OCI-M2 (cell line): ENCODE results near the gene CCDC27.
"Not testable (repeated sequence)": the region's sequence is repeated elsewhere in the genome, so short reads cannot be mapped to it uniquely, and the experiment has no call there.

Source experiments
- DNase-seq: peaks from one replicate; lab custom pipeline; 2025; ENCODE audit not compliant: unreplicated experiment; lab: John Stamatoyannopoulos, UW

The CCDC27 gene

DNA sequence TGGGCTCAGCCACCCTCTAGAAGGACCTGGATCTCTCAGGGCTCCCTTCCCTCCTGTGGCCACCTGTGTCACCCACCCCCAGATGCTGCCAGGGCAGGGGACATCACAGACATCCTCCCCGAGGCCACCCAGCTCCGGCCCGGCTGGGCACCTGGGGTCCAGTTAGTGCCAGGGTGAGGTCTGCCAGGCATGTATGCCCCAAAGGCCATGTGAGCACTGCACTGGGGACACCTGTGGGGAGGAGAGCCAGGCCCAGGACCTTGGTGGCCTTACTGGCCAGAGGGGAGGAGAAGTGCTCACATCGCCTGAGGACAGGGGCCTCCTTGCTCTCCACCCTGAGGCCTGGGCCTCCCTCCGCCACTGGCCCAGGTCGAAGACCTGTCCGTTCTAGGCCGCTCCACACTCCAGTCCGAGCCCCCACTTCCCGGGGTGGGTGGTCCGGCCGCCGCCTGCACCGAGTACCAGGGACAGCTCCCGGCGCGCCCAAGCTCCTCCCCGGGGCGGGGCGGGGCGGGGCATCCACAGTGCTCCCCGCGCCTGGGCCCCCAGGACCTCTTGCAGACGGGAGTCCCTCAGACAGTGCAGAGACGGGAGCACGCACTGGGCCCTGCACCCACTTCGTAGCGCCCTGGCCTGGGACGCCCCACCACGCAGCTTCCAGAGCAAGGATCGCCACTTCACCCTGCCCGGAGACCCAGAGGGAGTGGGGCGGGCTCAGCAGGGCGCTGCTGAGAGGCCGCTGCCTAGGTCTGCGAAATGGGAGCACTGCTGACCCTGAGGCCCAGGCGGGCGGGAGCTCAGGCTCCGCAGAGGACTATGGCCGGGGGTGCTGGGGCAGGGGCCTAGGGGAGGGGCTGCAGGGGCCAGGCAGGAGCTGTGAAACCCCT is 34.3 kb upstream of the CCDC27 start:
- no peak for DNase-seq

DNA sequence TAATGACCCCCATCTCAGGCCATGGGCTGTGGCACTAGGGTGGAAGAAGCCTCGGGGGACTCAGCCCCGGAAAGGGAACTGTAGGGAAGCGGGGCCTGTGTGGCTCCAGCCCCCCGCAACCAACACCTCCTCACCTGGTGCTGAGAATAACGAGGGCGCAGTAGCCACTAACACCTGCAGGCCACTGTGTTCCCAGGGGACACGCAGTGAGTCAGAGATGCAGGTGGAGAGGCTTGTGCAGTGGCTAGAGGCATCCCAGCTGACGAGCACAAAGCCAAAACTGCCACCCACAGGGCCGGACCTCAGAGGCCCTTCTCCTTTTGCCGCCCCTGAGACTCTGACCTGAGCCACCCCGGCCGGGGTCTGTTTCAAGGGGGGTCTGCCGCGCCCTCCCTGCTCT is 33.5 kb upstream of the CCDC27 start:
- no peak for DNase-seq

DNA sequence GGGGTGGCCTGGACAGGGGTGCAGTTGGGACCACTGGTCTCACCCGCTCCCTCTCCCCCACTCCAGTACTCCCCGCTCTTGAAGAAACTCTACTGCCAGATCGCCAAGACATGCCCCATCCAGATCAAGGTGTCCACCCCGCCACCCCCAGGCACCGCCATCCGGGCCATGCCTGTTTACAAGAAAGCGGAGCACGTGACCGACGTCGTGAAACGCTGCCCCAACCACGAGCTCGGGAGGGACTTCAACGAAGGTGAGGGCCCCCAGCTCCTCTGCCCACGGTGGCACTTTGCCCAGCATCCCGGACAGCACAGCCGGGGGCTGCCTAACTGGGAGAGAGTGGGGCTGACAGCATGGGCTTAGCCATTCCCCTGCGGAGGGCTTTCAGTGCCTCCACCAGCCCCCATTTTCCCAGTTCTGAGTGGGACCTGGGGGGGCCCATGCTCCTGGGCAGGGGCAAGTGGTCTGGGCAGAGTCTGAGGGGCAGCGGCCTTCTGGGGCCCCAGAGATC is 30.2 kb upstream of the CCDC27 start:
- no peak for DNase-seq

DNA sequence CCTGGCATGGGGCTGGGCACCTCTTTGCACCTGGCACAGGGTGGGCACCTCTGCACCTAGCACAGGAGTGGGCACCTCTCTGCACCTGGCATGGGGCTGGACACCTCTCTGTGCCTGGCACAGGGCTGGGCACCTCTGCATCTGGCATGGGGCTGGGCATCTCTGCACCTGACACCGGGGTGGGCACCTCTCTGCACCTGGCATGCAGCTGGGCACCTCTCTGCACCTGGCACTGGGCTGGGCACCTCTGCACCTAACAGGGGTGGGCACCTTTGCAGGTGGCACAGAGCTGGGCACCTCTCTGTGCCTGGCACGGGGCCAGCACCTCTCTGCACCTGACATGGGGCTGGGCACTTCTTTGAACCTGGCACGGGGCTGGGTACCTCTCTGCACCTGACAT is 29.4 kb upstream of the CCDC27 start:
- no peak for DNase-seq

DNA sequence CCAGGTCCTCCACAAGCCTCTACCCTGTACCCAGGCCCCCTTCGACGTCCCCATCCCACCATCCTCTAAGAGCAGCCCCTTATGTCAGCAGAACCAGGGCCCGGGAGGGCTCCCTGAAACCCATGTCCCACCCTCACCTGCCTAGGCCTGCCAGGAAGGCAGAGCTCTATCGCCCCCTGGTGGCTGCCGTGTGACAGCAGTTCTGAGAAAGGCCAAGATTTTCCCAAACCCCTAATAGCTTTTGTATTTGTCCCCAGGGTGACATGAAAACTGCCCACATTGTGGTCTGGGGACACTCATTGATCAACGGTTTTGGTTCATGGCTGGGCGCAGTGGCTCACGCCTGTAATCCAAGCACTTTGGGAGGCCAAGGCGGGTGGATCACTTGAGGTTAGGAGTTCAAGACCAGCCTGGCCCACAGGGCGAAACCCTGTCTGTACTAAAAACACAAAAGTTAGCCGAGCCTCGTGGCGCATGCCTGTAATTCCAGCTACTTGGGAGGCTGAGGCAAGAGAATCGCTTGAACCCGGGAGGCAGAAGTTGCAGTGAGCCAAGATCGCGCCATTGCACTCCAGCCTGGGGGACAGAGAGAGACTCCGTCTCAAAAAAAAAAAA is 27.7 kb upstream of the CCDC27 start:
- not testable (repeated sequence) for DNase-seq

DNA sequence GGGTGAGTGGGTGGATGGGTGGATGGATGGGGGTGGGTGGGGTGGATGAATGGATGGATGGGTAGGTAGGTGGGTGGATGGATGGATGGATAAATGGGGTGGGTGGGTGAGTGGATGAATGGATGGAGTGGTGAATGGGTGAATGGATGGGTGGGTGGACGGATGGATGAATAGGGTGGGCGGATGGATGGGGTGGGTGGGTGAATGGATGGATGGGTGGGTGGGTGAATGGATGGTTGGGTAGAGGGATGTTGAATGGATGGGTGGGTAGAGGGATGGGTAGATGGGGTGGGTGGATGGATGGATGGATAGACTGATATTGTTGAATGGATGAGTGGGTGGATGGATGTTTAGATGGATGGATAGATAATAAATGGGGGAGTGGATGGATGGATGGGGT is 26.9 kb upstream of the CCDC27 start:
- no peak for DNase-seq

DNA sequence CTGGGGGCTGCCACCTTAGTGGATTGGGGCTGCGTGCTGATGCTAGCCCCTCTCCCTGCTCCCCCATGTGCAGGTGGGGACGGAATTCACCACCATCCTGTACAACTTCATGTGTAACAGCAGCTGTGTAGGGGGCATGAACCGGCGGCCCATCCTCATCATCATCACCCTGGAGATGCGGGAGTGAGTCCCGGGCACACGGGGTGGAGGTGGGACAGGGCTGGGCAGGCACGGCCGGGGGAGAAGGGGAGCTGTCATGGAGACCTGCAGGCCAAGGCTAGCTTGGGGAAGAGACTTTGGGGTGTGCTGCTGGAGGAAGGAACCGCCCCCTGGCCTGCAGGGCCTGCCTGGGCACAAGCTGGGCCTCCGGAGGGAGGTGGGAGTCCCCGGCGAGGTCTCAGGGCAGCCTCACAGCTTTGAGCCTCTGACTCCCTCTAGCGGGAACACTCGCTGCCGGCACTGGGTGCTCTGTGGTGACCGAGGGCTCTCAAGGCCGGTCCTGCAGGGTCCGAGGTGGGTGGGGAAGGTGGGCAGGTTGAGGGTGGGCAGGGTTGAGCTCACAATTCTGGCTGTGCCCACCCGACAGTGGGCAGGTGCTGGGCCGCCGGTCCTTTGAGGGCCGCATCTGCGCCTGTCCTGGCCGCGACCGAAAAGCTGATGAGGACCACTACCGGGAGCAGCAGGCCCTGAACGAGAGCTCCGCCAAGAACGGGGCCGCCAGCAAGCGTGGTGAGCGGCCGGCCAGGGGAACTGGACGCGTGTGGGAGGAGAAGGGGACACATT is 25.0 kb upstream of the CCDC27 start:
- DNase-seq: no peak

DNA sequence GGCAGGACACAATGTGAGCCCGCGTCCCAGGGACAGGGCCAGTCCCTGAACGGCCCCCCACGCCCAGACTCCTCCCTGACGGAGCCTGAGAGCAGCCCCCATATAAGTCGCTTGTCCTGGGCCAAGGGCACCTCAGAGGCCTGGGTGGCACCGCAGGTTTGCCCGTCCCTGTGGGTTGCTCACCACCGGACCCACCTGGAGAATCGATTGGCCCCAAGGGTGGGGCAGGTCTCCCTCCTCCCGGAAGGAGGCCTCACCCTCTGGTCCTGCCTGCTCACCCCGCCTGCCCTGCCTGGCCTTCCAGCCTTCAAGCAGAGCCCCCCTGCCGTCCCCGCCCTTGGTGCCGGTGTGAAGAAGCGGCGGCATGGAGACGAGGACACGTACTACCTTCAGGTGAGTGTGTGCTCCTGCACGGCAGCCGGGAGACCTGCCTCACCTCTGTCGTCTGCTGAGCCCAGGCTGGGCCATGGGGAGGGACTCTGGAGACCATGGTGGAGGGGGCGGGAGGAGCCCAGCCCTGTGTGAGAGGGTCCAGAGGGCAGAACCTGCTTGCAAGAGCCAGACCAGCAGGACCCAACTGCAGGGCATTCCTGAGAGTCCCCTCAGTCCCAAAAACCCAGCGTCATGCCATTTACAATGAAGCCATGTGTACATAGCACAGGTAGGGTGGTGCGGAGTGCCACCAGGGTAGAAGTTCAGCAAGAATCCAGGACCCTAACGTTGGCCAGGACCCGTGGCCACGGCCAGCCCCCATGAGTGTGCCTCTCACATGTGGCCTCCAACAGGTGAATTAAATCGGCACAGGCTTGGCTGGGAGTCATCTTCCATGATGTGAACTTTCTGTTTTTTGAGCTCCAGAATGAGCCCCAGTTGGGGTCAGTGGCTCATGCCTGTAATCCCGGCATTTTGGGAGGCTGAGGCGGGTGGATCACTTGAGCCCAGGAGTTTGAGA is 24.1 kb upstream of the CCDC27 start:
- no peak for DNase-seq

DNA sequence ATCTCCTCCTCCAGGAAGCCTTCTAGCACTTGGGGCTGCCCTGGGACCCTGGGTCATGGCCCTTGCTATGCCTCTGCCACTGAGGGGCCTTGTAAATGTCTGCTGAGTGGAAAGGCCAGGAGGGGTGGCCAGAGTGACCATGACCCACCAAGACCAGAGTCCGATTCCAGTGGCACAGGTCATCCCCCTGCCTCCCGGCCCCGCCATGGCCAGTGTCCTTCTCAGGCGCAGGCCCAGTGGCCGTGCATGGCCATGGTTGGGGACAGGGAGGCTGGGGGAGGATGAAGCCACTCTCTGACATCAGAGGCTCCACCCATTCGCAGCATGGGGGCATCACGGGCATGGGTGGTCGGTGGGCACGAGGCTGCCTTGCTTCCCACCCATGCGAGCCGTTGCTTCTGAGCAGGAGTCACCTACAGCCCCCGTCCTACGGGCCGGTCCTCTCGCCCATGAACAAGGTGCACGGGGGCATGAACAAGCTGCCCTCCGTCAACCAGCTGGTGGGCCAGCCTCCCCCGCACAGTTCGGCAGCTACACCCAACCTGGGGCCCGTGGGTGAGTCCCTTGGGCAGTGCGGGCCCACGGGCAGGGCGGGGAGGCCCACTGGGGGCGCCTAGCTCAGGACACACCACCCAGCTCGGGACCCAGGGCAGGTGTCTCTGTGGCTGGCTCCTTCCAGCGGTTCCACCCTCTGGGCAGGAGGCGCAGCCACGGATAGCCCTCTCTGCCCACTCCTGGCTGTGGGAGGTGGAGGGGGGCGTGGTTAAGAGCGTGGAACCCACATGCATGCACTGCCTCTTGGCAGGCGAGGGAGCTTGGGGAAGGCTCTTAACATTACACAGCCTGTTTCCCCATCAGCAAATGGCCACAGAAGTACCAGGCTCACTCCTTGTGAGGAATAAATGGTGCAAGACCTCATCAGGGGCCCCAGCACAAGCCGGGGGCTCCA is 22.4 kb upstream of the CCDC27 start:
- DNase-seq: no peak

DNA sequence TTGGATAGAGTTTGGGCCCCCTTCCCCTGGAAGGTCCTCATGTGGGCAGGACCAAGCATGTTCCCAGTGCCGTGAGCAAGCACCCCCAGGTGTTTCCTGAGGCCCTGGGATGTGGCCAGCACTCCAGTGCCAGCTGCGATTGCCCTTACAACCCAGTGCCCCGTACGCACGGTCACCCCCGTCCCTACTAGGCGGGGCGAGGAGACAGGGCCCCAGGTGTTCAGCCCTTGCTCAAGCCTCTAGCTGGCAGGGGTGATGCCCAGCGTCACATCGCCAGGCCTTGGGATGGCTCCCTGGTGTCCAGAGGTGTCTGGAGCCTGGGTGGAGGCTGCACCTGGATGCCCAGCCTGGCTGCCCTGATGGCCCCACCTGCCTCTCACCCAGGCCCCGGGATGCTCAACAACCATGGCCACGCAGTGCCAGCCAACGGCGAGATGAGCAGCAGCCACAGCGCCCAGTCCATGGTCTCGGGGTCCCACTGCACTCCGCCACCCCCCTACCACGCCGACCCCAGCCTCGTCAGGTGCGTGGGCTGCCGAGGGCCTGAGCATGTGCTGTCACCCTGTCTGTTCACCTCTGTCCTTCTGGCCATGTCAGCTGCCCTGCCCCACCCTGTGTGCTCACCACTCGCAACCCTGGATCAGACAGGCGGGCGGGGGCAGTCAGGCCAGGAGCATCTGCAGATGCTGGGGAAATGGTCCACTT is 21.6 kb upstream of the CCDC27 start:
- no peak for DNase-seq

DNA sequence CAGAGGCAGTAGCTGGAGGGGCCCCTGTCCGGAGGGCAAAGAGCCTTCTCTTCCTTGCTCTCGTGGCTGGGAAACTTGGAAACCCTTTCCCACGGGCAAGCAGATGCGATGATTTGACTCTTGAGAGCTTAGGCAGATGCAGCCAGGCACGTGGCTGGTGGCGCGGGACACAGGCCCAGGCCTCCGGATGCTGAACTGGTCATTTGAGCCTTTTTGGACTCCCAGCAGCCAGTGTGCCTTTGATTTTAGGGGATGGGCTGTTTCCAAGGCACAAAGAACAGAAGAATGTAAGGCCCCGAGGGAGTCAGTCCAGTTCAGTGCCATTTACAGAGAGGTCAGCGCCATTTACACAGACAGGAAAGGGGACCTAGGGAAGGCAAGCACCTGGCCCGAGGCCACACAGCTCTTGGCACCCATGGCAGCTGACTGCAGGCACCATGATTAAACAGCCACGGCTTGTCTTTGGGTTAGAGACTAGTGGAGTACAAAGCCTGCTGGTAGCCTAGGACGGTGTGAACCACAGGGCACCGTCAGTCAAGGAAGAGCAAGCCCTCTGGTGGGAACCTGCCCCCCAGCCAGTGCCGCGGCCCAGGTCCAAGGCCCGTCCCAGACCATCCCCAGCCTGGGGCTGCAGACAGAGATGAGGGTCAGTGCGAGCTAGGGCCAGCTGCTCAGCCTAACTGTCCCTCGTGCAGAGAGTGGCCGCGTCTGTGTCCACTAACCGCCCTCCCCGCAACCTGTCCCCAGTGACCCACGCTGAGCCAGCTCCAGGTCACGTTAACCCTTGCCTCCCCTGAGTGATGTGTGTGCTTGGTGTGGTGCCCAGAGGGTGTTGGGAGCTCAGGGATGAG is 20.4 kb upstream of the CCDC27 start:
- no peak for DNase-seq

DNA sequence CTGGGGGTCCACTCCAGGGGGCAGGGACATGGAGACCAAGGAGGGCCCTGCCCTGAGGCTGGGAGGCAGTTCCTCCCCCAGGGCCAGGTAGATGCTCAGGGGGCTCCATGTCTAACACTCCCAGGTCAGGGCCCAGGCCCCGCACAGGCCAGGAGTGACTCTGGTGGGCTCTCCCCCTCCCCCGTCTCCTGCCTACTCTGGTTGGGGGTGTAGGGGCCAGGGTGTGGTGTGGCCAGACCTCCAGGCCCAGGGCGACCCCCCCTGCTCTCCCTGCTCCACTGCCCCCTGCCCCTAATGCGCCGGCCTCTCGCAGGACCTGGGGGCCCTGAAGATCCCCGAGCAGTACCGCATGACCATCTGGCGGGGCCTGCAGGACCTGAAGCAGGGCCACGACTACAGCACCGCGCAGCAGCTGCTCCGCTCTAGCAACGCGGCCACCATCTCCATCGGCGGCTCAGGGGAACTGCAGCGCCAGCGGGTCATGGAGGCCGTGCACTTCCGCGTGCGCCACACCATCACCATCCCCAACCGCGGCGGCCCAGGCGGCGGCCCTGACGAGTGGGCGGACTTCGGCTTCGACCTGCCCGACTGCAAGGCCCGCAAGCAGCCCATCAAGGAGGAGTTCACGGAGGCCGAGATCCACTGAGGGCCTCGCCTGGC is 19.7 kb upstream of the CCDC27 start:
- DNase-seq: no peak

DNA sequence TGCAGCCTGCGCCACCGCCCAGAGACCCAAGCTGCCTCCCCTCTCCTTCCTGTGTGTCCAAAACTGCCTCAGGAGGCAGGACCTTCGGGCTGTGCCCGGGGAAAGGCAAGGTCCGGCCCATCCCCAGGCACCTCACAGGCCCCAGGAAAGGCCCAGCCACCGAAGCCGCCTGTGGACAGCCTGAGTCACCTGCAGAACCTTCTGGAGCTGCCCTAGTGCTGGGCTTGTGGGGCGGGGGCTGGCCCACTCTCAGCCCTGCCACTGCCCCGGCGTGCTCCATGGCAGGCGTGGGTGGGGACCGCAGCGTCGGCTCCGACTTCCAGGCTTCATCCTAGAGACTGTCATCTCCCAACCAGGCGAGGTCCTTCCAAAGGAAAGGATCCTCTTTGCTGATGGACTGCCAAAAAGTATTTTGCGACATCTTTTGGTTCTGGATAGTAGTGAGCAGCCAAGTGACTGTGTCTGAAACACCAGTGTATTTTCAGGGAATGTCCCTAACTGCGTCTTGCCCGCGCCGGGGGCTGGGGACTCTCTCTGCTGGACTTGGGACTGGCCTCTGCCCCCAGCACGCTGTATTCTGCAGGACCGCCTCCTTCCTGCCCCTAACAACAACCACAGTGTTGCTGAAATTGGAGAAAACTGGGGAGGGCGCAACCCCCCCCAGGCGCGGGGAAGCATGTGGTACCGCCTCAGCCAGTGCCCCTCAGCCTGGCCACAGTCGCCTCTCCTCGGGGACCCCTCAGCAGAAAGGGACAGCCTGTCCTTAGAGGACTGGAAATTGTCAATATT is 19.0 kb upstream of the CCDC27 start:
- DNase-seq: no peak

DNA sequence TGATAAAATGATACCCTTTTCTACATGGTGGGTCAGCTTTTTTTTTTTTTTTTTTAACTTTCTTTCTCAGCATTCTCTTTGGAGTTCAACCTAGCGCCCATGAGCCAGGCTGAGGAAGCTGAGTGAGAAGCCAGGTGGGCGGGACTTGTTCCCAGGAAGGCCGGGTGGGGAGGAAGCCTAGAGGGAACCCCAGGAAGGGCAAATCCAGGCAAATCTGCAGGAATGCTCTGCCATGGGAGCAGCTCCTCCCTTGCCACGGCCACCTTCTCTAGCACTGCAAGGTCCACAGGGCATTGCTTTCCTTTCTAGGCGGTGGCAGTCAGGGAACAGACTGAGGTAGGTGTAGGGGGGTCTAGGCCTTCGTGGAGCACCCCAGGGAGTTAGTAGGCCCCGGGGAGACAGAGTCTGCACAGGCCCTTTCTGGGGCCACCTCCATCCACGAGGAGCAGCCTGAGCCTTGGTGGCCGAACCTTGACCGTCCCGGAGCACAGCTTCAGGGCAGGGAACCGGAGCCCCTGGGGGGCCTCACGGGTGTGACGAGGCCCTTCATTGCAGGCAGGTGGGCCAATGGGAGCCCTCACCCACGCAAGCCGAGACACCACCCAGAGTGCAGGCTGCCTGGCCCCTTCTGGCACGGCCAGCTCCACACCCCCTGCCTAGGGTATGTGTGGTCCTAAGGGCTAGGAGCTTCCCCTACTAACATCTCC is 18.2 kb upstream of the CCDC27 start:
- no peak for DNase-seq

DNA sequence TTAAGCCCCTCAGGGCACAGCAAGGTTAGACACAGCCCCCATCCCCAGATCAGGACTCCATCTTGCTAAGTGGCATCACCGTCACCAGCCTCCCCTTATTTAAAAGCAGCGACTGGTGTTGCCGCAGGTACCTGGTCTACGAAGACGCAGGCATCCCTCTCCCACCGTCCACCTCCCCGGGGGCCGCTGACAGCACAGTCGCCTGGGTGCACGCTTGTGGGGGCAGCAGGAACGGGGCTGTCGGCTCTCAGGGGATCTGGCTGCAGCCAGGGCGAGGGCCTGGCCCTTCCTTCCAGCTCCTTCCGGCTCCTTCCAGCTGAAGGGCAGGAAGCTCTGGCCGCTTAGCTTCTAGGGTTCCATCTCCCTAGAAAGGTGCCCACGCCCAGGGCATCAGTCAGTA is 17.6 kb upstream of the CCDC27 start:
- DNase-seq: no peak
